IMR-90 (cell line): ENCODE results near the gene UBXN11. TPM values are rescaled to one million over a fixed set of nuclear protein-coding genes. Genes with fewer than 3 reads are reported as not detected.
A peak's percentile ranks its signal among the peaks of the same experiment; 100 is the strongest.

Source experiments
- ATAC-seq: fragments of 200-7000 bp; cut with Tn5 transposase; 2 replicates; pipeline ENCODE4 v1.9.1; 2020; ENCODE audit warnings: low read depth, mild to moderate bottlenecking, moderate library complexity
- BruUV-seq: library from RNA; stranded (reverse); fragments of 400-500 nt; replicated peaks from 2 replicates; lab custom pipeline; 2021; lab: Mats Ljungman, UMichigan
- CTCF ChIA-PET: fragments of 300-600 bp; formaldehyde crosslinking; extraction: SDS; loops from one replicate; lab custom pipeline; 2021; ENCODE audit warnings: antibody characterized with exemption; lab: Yijun Ruan, JAX
- POLR2A ChIA-PET: fragments of 300-600 bp; sonication (Branson Sonifier 250); formaldehyde crosslinking; loops from one replicate; lab custom pipeline; 2022; ENCODE audit warnings: antibody characterized with exemption; ENCODE audit not compliant: unreplicated experiment; lab: Charles Lee
- DNase-seq: peaks from one replicate; pipeline ENCODE4 v3.0.0; 2013
- H2AFZ ChIP-seq: replicated peaks from 2 replicates; pipeline ENCODE3; 2013; ENCODE audit warnings: low read length, mild to moderate bottlenecking; ENCODE audit not compliant: poor library complexity
- H2AK5ac ChIP-seq: 2 replicates; pipeline ENCODE4 v1.6.1; 2013; ENCODE audit warnings: low read depth, low read length, inconsistent platforms
- H2AK9ac ChIP-seq: replicated peaks from 2 replicates; pipeline ENCODE3; 2013; ENCODE audit warnings: mild to moderate bottlenecking, low read depth, low read length, moderate library complexity; ENCODE audit not compliant: poor library complexity
- H2BK120ac ChIP-seq: 2 replicates; pipeline ENCODE4 v1.6.1; 2013; ENCODE audit warnings: low read depth, low read length, inconsistent platforms
- H2BK15ac ChIP-seq: 3 replicates; pipeline ENCODE4 v1.6.1; 2013; ENCODE audit warnings: low read depth, low read length, inconsistent platforms
- H2BK20ac ChIP-seq: 2 replicates; pipeline ENCODE4 v1.6.1; 2013; ENCODE audit warnings: low read depth, mild to moderate bottlenecking, inconsistent platforms, low read length, moderate library complexity
- H2BK5ac ChIP-seq: 2 replicates; pipeline ENCODE4 v1.6.1; 2013; ENCODE audit warnings: mild to moderate bottlenecking, low read depth, low read length, inconsistent platforms; ENCODE audit not compliant: poor library complexity, severe bottlenecking
- H3K14ac ChIP-seq: replicated peaks from 2 replicates; pipeline ENCODE4 v1.6.1; 2013; ENCODE audit warnings: low read depth, low read length, inconsistent platforms
- H3K18ac ChIP-seq: 2 replicates; pipeline ENCODE4 v1.6.1; 2013; ENCODE audit warnings: low read depth, low read length, control low read depth
- H3K23ac ChIP-seq: 2 replicates; pipeline ENCODE4 v1.6.1; 2013; ENCODE audit warnings: low read depth, low read length, inconsistent platforms
- H3K27ac ChIP-seq: 2 replicates; pipeline ENCODE4 v1.5.1; 2013; ENCODE audit warnings: mild to moderate bottlenecking, control low read depth, low read length; ENCODE audit not compliant: insufficient read depth
- H3K27me3 ChIP-seq: 2 replicates; pipeline ENCODE4 v1.6.1; 2013; ENCODE audit warnings: low read length; ENCODE audit not compliant: control insufficient read depth, insufficient read depth
- H3K36me3 ChIP-seq: 2 replicates; pipeline ENCODE4 v1.6.1; 2013; ENCODE audit warnings: low read length, mixed read lengths; ENCODE audit not compliant: control insufficient read depth, insufficient read depth
- H3K4ac ChIP-seq: 2 replicates; pipeline ENCODE4 v1.6.1; 2013; ENCODE audit warnings: low read depth, low read length, inconsistent platforms
- H3K4me1 ChIP-seq: 2 replicates; pipeline ENCODE4 v1.6.1; 2013; ENCODE audit warnings: low read length, mixed read lengths; ENCODE audit not compliant: control insufficient read depth, insufficient read depth
- H3K4me2 ChIP-seq: 2 replicates; pipeline ENCODE4 v1.6.1; 2013; ENCODE audit warnings: low read depth, mild to moderate bottlenecking, control low read depth, low read length, moderate library complexity
- H3K4me3 ChIP-seq: 2 replicates; pipeline ENCODE4 v1.5.1; 2013; ENCODE audit warnings: low read depth, mild to moderate bottlenecking, control low read depth, low read length, moderate library complexity; ENCODE audit not compliant: insufficient read depth
- H3K56ac ChIP-seq: 2 replicates; pipeline ENCODE4 v1.6.1; 2013; ENCODE audit warnings: low read length, inconsistent platforms; ENCODE audit not compliant: insufficient read depth; ENCODE audit errors: extremely low read depth
- H3K79me1 ChIP-seq, 2 experiments: 2 replicates each; pipeline ENCODE4 v1.6.1; 2013; ENCODE audit warnings: low read length in 2 of 2, inconsistent platforms in 1 of 2, low read depth in 1 of 2
- H3K9ac ChIP-seq: 2 replicates; pipeline ENCODE4 v1.6.1; 2013; ENCODE audit warnings: low read depth, low read length, control low read depth
- H3K9me1 ChIP-seq: 2 replicates; pipeline ENCODE4 v1.6.1; 2013; ENCODE audit warnings: low read length, inconsistent platforms; ENCODE audit not compliant: insufficient read depth
- H3K9me3 ChIP-seq: 2 replicates; pipeline ENCODE4 v1.6.1; 2013; ENCODE audit warnings: low read length; ENCODE audit not compliant: control insufficient read depth, insufficient read depth
- H4K20me1 ChIP-seq: 2 replicates; pipeline ENCODE4 v1.6.1; 2013; ENCODE audit warnings: low read length, inconsistent platforms; ENCODE audit not compliant: insufficient read depth
- H4K5ac ChIP-seq: 2 replicates; pipeline ENCODE4 v1.6.1; 2013; ENCODE audit warnings: mild to moderate bottlenecking, low read depth, low read length, control low read depth
- H4K8ac ChIP-seq, 2 experiments: 2 replicates each; pipeline ENCODE4 v1.6.1; 2013; ENCODE audit warnings: low read depth in 2 of 2, low read length in 2 of 2, control low read depth in 1 of 2, inconsistent platforms in 1 of 2
- H4K91ac ChIP-seq: 2 replicates; pipeline ENCODE4 v1.6.1; 2013; ENCODE audit warnings: low read depth, low read length, inconsistent platforms; ENCODE audit not compliant: insufficient read depth
- CEBPB ChIP-seq: IDR thresholded peaks from 2 replicates; pipeline ENCODE4 v1.6.1; 2012; ENCODE audit warnings: low read depth, low read length, improper control_type of control experiment
- FOS ChIP-seq: fragments of 150-350 bp; IDR thresholded peaks from 2 replicates; pipeline ENCODE4 v1.6.1; 2016; ENCODE audit warnings: low read depth, low read length
- POLR2A ChIP-seq: IDR thresholded peaks from 2 replicates; pipeline ENCODE4 v1.6.1; 2012; ENCODE audit warnings: mild to moderate bottlenecking, low read depth, low read length
- WGBS, 2 experiments: methylation state at CpG; one replicate each; pipeline versions ENCODE4 v1.1.5 to v1.1.7; 2013; ENCODE audit warnings: missing lambda C conversion rate in 2 of 2; ENCODE audit not compliant: insufficient read length in 1 of 2; ENCODE audit errors: extremely low coverage in 2 of 2; 5-methylcytosine and 5-hydroxymethylcytosine counted together
- dilution Hi-C: fragments of 300-500 bp; cut with HindIII; formaldehyde crosslinking; loops from one replicate; pipeline ENCODE4 v1.14.3; 2018; ENCODE audit warnings: low sequenced_read_pairs; ENCODE audit not compliant: unreplicated experiment
- in situ Hi-C: fragments of 300-500 bp; cut with MboI; formaldehyde crosslinking; loops from 3 replicates; pipeline ENCODE4 v1.14.3; 2019; ENCODE audit warnings: low sequenced_read_pairs, inconsistent platforms, mixed read lengths
- intact Hi-C: fragments of 100-400 bp; cut with micrococcal nuclease; formaldehyde crosslinking; loops from 2 replicates; pipeline ENCODE4 v1.10.0; 2022
- polyA plus RNA-seq, 3 experiments: library from polyadenylated mRNA; depleted of rRNA; stranded (reverse); fragments of >200 nt; gene quantifications; 2 replicates each; pipeline ENCODE4 v1.2.3, GENCODE V29; 2012; ENCODE audit warnings: low replicate concordance in 1 of 3
- total RNA-seq: library from RNA; depleted of rRNA; stranded (reverse); fragments of >200 nt; gene quantifications from 2 replicates; pipeline ENCODE4 v1.2.3, GENCODE V29; 2012

The UBXN11 gene
- total and polyA plus RNA-seq, 2 of the 4 experiments (the other 2 are of a cell fraction), result 5.2 to 17.0 TPM

GRCh38 chr1:26281091-26281958 lies 25.1 kb downstream of the UBXN11 start:
- peak overlapping the region; percentile 89 for H3K4me3 ChIP-seq
- peaks cover 25 to 81% of the 10 kb centered on the region in 2 experiments for H3K79me1 ChIP-seq
- peak overlapping the region; percentile 57; the same call in 1 of the 3 replicates for H2BK15ac ChIP-seq
- DNase-seq, result no peak
- H3K36me3 ChIP-seq, result peaks cover 24% of the 10 kb centered on the region
- intact Hi-C loops (no loop called here), in situ Hi-C loops (no loop called here), dilution Hi-C loops (no loop called here)
- H2AK5ac ChIP-seq, result peak overlapping the region; percentile 99
- H3K4ac ChIP-seq, result peak overlapping the region; percentile 98
- peak overlapping the region; percentile 53; the same call in 1 of the 2 replicates for H3K56ac ChIP-seq
- H4K91ac ChIP-seq, result peak overlapping the region; percentile 77
- H4K20me1 ChIP-seq, result peaks cover 44% of the 10 kb centered on the region
- H2BK5ac ChIP-seq, result peak overlapping the region; percentile 98
- H3K18ac ChIP-seq, result peak overlapping the region; percentile 25
- H3K23ac ChIP-seq, result peak overlapping the region; percentile 54
- peak overlapping the region; percentile 96 for H3K9ac ChIP-seq
- peak overlapping the region; percentile 47 for H4K5ac ChIP-seq
- peak overlapping the region; percentile 24; the same call in 1 of the 2 replicates for H2BK120ac ChIP-seq
- peak overlapping the region; percentile 69 to 79 for H4K8ac ChIP-seq
- peak overlapping the region; percentile 90 for H2AK9ac ChIP-seq
- no peaks in the 10 kb centered on the region for H3K27me3 ChIP-seq
- H3K4me2 ChIP-seq, result peak overlapping the region; percentile 96
- ChIA-PET POLR2A (interaction anchor here (0.6 kb wide), 1 partner anchor 28 kb away, joined by 9 read pairs; no protein-coding TSS in a partner anchor), CTCF (interaction anchor here (0.6 to 0.7 kb wide), 2 partner anchors 40 to 112 kb away, joined by 3 read pairs; partner anchors contain the start of gene ZNF593)
- H3K4me1 ChIP-seq, result peaks cover 62% of the 10 kb centered on the region
- H3K14ac ChIP-seq, result peak overlapping the region; percentile 74
- peaks cover 51% of the 10 kb centered on the region for H3K9me1 ChIP-seq
- ATAC-seq, result no peak
- peak overlapping the region; percentile 95 for H3K27ac ChIP-seq
- H2AFZ ChIP-seq, result peak overlapping the region; percentile 60
- 100% methylated on average over 1 of the region's 5 CpGs; no CpG with 5 or more reads in 1 of the 2 experiments for WGBS, 2 experiments
- TF ChIP-seq CEBPB (peak; percentile 72), FOS (no peak), POLR2A (peak; percentile 29)
- TSS peak; percentile 99 for BruUV-seq
- H3K9me3 ChIP-seq, result no peaks in the 10 kb centered on the region
- H2BK20ac ChIP-seq, result peak overlapping the region; percentile 27
